Right lobe of liver (tissue), 4 donors: ENCODE results near the gene CPN2.

Experiments
- CTCF ChIP-seq, 4 donors: fragments of 200-600 bp in 3 of 4; fragments of 450-650 bp in 1 of 4; IDR thresholded peaks; one replicate each; pipeline versions ENCODE4 v1.5.1 to v1.8.0; 2016 to 2022; ENCODE audit warnings: antibody characterized with exemption in 4 of 4, mild to moderate bottlenecking in 2 of 4
- POLR2A ChIP-seq: fragments of 450-650 bp; IDR thresholded peaks from one replicate; pipeline ENCODE4 v1.6.1; 2017; ENCODE audit warnings: antibody characterized with exemption, mild to moderate bottlenecking
- donor health status: DM: no; HTN: no; CAD: no.
- donor health status: DM: no; HTN: no; CAD: no.
- donor health status: DM: no; HTN: yes; CAD: no.

GRCh38 chr3:194329583-194329965 is 21.6 kb downstream of the CPN2 start:
- no peak for TF ChIP-seq CTCF (IDR thresholded peaks at IDR 0.05)
- TF ChIP-seq POLR2A, result no peak
